Kidney epithelial cell (primary cell): ENCODE results near the gene ZNF157. TPM values are rescaled to one million over a fixed set of nuclear protein-coding genes. Genes with fewer than 3 reads are reported as not detected.

Experiments
- DNase-seq: peaks from one replicate; pipeline ENCODE4 v3.0.0-alpha.2; 2010; ENCODE audit warnings: low read depth
- H3K27me3 ChIP-seq: 2 replicates; pipeline ENCODE4 v1.6.0; 2011; ENCODE audit warnings: low read length; ENCODE audit not compliant: control insufficient read depth, insufficient read depth
- H3K36me3 ChIP-seq: 2 replicates; pipeline ENCODE4 v1.5.1; 2011; ENCODE audit warnings: low read length; ENCODE audit not compliant: control insufficient read depth, insufficient read depth
- H3K4me3 ChIP-seq: 2 replicates; pipeline ENCODE4 v1.5.1; 2011; ENCODE audit warnings: low read depth, mild to moderate bottlenecking, control low read depth, low read length
- total RNA-seq: library from RNA; depleted of rRNA; stranded (reverse); fragments of >200 nt; gene quantifications from 2 replicates; pipeline ENCODE4 v1.2.3, GENCODE V29; 2015
- TF ChIP-seq, protein P1 (sequence below): IDR thresholded peaks from 2 replicates; pipeline ENCODE4 v1.5.1; 2011; ENCODE audit warnings: mild to moderate bottlenecking, moderate library complexity, low read length, control low read depth, inconsistent platforms; ENCODE audit not compliant: insufficient read depth, poor library complexity, severe bottlenecking

The ZNF157 gene
- total RNA-seq, 1 donor from 2014 or later: 0.63 TPM

DNA sequence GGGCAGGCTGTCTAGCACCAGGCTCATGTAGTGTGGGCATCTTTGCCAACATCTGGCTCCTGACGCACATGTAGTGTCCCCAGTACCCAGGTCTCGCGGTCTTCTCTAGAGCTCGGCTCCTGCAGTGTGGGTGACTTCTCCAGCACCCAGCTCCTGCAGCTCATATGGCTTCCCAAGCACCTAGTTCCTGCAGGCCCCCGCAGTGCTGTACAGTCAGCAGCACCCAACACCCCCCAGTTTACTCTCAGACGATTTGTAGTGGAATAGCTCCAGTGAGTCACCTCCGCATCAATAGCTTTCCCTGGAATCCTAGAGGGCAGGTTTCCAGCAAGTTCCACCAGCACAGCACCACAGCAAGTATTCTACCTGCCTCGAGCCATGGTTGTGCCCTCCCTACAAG, 81.7 kb downstream of the ZNF157 start:
- DNase-seq: no peak
- TF ChIP-seq, protein P1, sequence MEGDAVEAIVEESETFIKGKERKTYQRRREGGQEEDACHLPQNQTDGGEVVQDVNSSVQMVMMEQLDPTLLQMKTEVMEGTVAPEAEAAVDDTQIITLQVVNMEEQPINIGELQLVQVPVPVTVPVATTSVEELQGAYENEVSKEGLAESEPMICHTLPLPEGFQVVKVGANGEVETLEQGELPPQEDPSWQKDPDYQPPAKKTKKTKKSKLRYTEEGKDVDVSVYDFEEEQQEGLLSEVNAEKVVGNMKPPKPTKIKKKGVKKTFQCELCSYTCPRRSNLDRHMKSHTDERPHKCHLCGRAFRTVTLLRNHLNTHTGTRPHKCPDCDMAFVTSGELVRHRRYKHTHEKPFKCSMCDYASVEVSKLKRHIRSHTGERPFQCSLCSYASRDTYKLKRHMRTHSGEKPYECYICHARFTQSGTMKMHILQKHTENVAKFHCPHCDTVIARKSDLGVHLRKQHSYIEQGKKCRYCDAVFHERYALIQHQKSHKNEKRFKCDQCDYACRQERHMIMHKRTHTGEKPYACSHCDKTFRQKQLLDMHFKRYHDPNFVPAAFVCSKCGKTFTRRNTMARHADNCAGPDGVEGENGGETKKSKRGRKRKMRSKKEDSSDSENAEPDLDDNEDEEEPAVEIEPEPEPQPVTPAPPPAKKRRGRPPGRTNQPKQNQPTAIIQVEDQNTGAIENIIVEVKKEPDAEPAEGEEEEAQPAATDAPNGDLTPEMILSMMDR: no peak
- Histone ChIP-seq H3K4me3 (no peak overlapping the region), H3K36me3 (no peaks in the 10 kb centered on the region), H3K27me3 (no peaks in the 10 kb centered on the region)

DNA sequence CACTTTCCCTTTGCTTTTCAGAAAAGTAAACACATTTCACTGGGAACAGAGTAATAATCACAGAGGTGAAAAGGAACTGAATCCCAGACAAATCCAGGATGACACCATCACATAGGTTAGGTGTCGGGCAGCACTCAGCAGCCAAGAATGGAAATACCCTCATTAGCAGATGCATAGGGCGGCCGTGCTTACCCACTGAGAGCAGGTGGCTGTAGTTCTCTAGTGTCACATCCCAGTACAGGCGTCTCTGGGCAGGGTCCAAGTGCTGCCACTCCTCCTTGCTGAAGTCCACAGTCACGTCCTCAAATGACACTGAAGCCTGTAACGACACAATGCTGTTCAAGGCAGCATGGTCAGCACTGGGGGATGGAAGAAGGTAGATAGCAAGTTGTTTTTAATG, 85.7 kb downstream of the ZNF157 start:
- Histone ChIP-seq H3K27me3 (no peaks in the 10 kb centered on the region), H3K4me3 (no peak overlapping the region), H3K36me3 (no peaks in the 10 kb centered on the region)
- TF ChIP-seq, protein P1: no peak
- no peak for DNase-seq

DNA sequence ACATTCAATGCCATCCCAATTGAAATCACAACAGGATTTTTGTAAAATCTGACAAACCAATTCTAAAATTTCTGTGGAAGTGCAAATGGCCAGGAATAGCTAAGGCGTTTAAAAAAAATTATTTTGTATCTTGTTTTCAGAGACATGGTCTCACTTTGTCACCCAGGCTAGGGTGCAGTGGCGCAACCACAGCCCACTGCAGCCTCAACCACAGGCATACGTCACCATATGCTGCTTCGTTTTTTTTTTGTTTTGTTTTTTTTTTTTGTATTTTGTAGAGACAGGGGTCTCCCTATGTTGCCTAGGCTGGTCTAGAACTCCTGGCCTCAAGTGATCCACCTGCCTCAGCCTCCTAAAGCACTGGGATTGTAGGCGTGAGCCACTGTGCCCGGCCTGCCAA, 88.2 kb downstream of the ZNF157 start:
- DNase-seq: no peak
- H3K36me3 ChIP-seq: no peaks in the 10 kb centered on the region
- TF ChIP-seq, protein P1: no peak
- no peaks in the 10 kb centered on the region for H3K27me3 ChIP-seq
- no peak overlapping the region for H3K4me3 ChIP-seq

DNA sequence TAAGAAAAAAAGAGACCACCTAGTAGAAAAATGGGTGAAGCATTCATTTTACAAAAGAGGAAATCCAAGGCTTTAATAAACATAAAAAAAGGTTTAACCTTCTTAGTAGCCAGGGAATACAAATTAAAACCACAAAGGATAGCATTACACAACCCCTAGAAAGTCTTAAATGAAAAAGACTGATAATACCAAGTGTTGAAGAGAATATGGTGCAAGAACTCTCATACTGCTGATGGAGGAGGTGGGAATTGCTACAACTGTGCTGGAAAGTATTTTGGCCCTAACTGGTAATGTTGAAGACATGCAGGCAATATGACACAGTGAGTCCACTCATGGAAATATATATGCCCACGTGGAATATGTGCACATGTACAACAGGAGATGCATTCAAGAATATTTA, 90.2 kb downstream of the ZNF157 start:
- H3K36me3 ChIP-seq: no peaks in the 10 kb centered on the region
- no peaks in the 10 kb centered on the region for H3K27me3 ChIP-seq
- no peak for DNase-seq
- TF ChIP-seq, protein P1: no peak
- no peak overlapping the region for H3K4me3 ChIP-seq

Other genes starting within 250 kb of the ZNF157 start
- gene NDUFB11, start 225.9 kb upstream of the ZNF157 start, total RNA-seq: 46.2 and 60.0 TPM in 2 replicates
- 34.5 and 48.1 TPM in 2 replicates for gene RBM10, start 225.4 kb upstream of the ZNF157 start, total RNA-seq
- gene UBA1, start 176.7 kb upstream of the ZNF157 start, total RNA-seq: 170 and 199 TPM in 2 replicates
- gene CDK16, start 151.9 kb upstream of the ZNF157 start, total RNA-seq: 107 and 120 TPM in 2 replicates
- gene USP11, start 137.6 kb upstream of the ZNF157 start, total RNA-seq: 49.1 and 57.9 TPM in 2 replicates
- 4.1 and 4.5 TPM in 2 replicates for gene ZNF41, start 112.6 kb downstream of the ZNF157 start, total RNA-seq
- 30.2 and 41.2 TPM in 2 replicates for gene ARAF, start 190.6 kb downstream of the ZNF157 start, total RNA-seq
- gene TIMP1, start 211.9 kb downstream of the ZNF157 start, total RNA-seq: 118 and 148 TPM in 2 replicates
- 0.62 and 1.9 TPM in 2 replicates for gene SYN1, start 249.3 kb downstream of the ZNF157 start, total RNA-seq